ENCODE data around the gene MMP15.

The MMP15 gene

GRCh38 chr16:58009856-58010416 is 15.6 kb upstream of the MMP15 start:
- DNase-seq (ENCODE audit: extremely low read depth, low read depth): no peak
- H3K4me3 ChIP-seq (replicated peaks; ENCODE audit: low read depth, low read length): no peak overlapping the region
- no peak for TF ChIP-seq CTCF (IDR thresholded peaks at IDR 0.05; ENCODE audit: low read depth, low read length, missing control alignments)

- no peak overlapping the region for H3K4me3 ChIP-seq (replicated peaks; ENCODE audit: low read depth, low read length)
- no peak for DNase-seq (ENCODE audit: extremely low read depth, low read depth)
- TF ChIP-seq CTCF (IDR thresholded peaks at IDR 0.05; ENCODE audit: low read depth, low read length, missing control alignments): no peak
Observed at GRCh38 chr16:58010886-58011285, 14.7 kb upstream of the MMP15 start.

- DNase-seq (ENCODE audit: extremely low read depth, low read depth): no peak
- H3K4me3 ChIP-seq (replicated peaks; ENCODE audit: low read depth, low read length): no peak overlapping the region
- TF ChIP-seq CTCF (IDR thresholded peaks at IDR 0.05; ENCODE audit: low read depth, low read length, missing control alignments): no peak
Observed at GRCh38 chr16:58011652-58012051, 13.9 kb upstream of the MMP15 start.

- DNase-seq (ENCODE audit: extremely low read depth, low read depth): no peak
- no peak overlapping the region for H3K4me3 ChIP-seq (replicated peaks; ENCODE audit: low read depth, low read length)
- TF ChIP-seq CTCF (IDR thresholded peaks at IDR 0.05; ENCODE audit: low read depth, low read length, missing control alignments): no peak
Observed at GRCh38 chr16:58012481-58012880, 13.1 kb upstream of the MMP15 start.

GRCh38 chr16:58013201-58013956 is 12.2 kb upstream of the MMP15 start:
- no peak for TF ChIP-seq CTCF (IDR thresholded peaks at IDR 0.05; ENCODE audit: low read depth, low read length, missing control alignments)
- DNase-seq (ENCODE audit: extremely low read depth, low read depth): no peak
- no peak overlapping the region for H3K4me3 ChIP-seq (replicated peaks; ENCODE audit: low read depth, low read length)

- H3K4me3 ChIP-seq (replicated peaks; ENCODE audit: low read depth, low read length): no peak overlapping the region
- no peak for TF ChIP-seq CTCF (IDR thresholded peaks at IDR 0.05; ENCODE audit: low read depth, low read length, missing control alignments)
Observed at GRCh38 chr16:58016840-58017446, 8.6 kb upstream of the MMP15 start.

More at GRCh38 chr16:58016840-58017446, 8.6 kb upstream of the MMP15 start:
- no peak for DNase-seq (ENCODE audit: extremely low read depth, low read depth)
